ENCODE results near the gene ACTL10. TPM values are rescaled to one million over a fixed set of nuclear protein-coding genes. Genes with fewer than 3 reads are reported as not detected.
A peak's percentile ranks its signal among the peaks of the same experiment; 100 is the strongest.

Gene ACTL10
- total RNA-seq, 1 experiment from 2014 or later: 1.3 TPM

DNA sequence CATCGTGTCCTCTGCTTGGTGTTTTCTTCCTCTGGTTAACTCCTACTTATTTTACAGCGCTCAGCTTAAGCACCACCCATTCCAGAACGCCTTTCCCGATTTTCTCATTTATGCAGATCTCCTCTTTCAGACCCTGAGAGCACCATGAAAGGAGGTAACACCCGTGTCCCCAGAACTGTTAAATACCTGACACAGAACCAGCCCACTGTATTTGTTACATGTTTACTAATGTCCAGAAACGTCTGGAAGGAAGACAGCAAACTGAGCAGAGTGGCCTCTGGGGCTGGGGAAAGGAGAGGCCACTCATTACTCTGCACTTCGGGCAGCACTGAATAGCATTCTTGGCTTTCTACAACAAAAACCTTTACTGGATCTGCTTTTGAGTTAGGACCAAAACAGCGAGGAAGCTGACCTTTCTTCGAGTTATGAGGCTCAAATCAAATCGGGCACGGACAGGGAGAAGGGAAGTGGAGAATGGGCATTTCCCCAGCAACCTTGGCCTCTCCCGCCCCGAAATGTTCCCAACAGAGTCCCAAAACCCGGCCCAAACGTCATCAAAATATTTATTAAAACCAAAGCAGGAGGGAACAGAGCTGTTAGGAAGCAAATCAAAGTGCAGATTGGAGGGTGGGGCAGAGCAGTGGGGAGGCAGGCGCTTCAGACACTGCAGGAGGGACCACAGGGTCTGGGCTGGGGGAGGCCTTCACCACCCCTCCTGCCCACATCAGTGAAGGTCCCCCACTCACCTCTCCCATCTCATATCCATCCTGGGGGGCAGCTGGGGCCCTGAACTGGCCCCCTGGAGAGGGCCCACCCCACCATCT lies 8.6 kb downstream of the ACTL10 start:
- Mint-ChIP-seq H3K27me3 (ENCODE audit: low read depth) (no peaks in the 10 kb centered on the region; the same call in 1 of the 2 replicates), H3K36me3 (peaks cover 29% of the 10 kb centered on the region), H3K4me3 (peak overlapping the region; percentile 64), H3K9me3 (no peaks in the 10 kb centered on the region), H3K4me1 (peaks cover 31% of the 10 kb centered on the region), H3K27ac (peak overlapping the region; percentile 69)
- DNase-seq (ENCODE audit: low spot score) (no peak), ATAC-seq (no peak)
- ChIA-PET POLR2A (interaction anchor here (0.6 kb wide), 1 partner anchor 156 kb away, joined by 4 read pairs; no protein-coding TSS in a partner anchor), CTCF (interaction anchor here (0.6 to 1.3 kb wide), 3 partner anchors 12 to 1658 kb away, joined by 3 to 4 read pairs (median 3); partner anchors contain the start of gene ZNF341)
- TF ChIP-seq PRRX2 (CRISPR knock-in tag; IDR thresholded peaks at IDR 0.05) (peak; percentile 3; the same call in 1 of the 2 replicates), GABPB1 (CRISPR knock-in tag; IDR thresholded peaks at IDR 0.05) (0 out of 2 replicates have a peak, but pooled peaks have one; percentile 31)
- TF ChIP-seq, protein P1, sequence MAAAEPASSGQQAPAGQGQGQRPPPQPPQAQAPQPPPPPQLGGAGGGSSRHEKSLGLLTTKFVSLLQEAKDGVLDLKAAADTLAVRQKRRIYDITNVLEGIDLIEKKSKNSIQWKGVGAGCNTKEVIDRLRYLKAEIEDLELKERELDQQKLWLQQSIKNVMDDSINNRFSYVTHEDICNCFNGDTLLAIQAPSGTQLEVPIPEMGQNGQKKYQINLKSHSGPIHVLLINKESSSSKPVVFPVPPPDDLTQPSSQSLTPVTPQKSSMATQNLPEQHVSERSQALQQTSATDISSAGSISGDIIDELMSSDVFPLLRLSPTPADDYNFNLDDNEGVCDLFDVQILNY (CRISPR knock-in tag; IDR thresholded peaks at IDR 0.05): no peak

DNA sequence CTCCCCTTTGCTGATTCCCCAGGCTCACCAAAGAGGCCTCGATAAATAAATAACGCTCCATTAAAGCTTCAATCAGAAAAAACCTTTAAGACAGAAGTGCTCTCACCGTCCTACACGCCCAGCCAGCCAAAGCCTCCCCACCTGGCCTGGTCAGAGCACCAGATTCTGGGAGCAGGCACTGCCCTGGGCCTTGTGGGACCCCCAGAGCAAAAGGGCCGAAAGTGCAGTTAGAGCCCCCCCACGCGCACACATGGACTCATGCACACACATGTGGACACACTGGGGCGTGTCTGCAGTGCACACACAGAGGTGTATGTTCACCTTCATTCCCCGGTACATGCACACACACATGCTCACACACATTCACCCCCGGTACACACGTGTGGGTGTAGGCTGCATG lies 9.4 kb downstream of the ACTL10 start:
- H3K9me3 Mint-ChIP-seq: no peaks in the 10 kb centered on the region
- H3K36me3 Mint-ChIP-seq: peaks cover 29% of the 10 kb centered on the region
- peaks cover 31% of the 10 kb centered on the region for H3K4me1 Mint-ChIP-seq
- TF ChIP-seq, protein P2, sequence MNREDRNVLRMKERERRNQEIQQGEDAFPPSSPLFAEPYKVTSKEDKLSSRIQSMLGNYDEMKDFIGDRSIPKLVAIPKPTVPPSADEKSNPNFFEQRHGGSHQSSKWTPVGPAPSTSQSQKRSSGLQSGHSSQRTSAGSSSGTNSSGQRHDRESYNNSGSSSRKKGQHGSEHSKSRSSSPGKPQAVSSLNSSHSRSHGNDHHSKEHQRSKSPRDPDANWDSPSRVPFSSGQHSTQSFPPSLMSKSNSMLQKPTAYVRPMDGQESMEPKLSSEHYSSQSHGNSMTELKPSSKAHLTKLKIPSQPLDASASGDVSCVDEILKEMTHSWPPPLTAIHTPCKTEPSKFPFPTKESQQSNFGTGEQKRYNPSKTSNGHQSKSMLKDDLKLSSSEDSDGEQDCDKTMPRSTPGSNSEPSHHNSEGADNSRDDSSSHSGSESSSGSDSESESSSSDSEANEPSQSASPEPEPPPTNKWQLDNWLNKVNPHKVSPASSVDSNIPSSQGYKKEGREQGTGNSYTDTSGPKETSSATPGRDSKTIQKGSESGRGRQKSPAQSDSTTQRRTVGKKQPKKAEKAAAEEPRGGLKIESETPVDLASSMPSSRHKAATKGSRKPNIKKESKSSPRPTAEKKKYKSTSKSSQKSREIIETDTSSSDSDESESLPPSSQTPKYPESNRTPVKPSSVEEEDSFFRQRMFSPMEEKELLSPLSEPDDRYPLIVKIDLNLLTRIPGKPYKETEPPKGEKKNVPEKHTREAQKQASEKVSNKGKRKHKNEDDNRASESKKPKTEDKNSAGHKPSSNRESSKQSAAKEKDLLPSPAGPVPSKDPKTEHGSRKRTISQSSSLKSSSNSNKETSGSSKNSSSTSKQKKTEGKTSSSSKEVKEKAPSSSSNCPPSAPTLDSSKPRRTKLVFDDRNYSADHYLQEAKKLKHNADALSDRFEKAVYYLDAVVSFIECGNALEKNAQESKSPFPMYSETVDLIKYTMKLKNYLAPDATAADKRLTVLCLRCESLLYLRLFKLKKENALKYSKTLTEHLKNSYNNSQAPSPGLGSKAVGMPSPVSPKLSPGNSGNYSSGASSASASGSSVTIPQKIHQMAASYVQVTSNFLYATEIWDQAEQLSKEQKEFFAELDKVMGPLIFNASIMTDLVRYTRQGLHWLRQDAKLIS (CRISPR knock-in tag; IDR thresholded peaks at IDR 0.05; ENCODE audit: borderline replicate concordance): no peak
- TF ChIP-seq ZNF396 (CRISPR knock-in tag; IDR thresholded peaks at IDR 0.05; ENCODE audit: borderline replicate concordance) (no peak), GTF2I (CRISPR knock-in tag; conservative IDR thresholded peaks at IDR 0.05) (no peak), NFATC4 (CRISPR knock-in tag; IDR thresholded peaks at IDR 0.05) (no peak), TCF7 (CRISPR knock-in tag; IDR thresholded peaks at IDR 0.05; ENCODE audit: low read depth) (no peak), SOX15 (CRISPR knock-in tag; IDR thresholded peaks at IDR 0.05) (no peak)
- TF ChIP-seq, protein P3, sequence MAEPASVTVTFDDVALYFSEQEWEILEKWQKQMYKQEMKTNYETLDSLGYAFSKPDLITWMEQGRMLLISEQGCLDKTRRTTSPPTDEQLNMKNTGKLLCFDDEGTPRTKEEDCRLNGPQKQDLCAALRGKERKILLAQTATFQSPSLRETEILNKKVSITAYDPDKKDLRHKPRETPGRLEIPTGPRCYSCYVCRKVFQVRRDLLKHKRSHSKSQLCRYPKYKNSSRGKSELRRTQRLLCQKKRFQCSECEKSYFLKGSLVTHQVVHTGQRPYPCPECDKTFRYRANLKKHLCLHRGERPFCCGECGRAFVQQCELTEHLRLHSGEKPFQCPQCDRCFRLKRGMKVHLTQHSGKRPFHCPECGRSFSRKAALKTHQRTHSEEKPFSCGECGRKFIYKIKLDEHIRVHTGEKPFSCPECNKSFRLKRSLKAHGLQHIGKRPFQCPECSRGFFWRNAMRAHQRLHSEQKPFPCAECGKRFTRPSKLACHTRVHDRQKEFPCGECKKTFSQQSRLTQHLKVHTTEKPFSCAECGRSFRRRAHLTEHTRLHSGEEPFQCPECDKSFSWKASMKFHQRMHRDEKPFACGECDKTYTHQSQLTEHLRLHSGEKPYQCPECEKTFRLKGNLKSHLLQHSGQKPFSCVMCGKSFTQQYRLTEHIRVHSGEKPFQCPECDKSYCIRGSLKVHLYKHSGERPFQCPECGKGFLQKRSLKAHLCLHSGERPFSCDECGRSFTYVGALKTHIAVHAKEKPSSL (CRISPR knock-in tag; conservative IDR thresholded peaks at IDR 0.05): no peak
- TF ChIP-seq, protein P4, sequence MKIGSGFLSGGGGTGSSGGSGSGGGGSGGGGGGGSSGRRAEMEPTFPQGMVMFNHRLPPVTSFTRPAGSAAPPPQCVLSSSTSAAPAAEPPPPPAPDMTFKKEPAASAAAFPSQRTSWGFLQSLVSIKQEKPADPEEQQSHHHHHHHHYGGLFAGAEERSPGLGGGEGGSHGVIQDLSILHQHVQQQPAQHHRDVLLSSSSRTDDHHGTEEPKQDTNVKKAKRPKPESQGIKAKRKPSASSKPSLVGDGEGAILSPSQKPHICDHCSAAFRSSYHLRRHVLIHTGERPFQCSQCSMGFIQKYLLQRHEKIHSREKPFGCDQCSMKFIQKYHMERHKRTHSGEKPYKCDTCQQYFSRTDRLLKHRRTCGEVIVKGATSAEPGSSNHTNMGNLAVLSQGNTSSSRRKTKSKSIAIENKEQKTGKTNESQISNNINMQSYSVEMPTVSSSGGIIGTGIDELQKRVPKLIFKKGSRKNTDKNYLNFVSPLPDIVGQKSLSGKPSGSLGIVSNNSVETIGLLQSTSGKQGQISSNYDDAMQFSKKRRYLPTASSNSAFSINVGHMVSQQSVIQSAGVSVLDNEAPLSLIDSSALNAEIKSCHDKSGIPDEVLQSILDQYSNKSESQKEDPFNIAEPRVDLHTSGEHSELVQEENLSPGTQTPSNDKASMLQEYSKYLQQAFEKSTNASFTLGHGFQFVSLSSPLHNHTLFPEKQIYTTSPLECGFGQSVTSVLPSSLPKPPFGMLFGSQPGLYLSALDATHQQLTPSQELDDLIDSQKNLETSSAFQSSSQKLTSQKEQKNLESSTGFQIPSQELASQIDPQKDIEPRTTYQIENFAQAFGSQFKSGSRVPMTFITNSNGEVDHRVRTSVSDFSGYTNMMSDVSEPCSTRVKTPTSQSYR (CRISPR knock-in tag; IDR thresholded peaks at IDR 0.05): no peak
- TF ChIP-seq, protein P5, sequence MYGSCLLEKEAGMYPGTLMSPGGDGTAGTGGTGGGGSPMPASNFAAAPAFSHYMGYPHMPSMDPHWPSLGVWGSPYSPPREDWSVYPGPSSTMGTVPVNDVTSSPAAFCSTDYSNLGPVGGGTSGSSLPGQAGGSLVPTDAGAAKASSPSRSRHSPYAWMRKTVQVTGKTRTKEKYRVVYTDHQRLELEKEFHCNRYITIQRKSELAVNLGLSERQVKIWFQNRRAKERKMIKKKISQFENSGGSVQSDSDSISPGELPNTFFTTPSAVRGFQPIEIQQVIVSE (CRISPR knock-in tag; IDR thresholded peaks at IDR 0.05; ENCODE audit: borderline replicate concordance): no peak
- TF ChIP-seq, protein P6, sequence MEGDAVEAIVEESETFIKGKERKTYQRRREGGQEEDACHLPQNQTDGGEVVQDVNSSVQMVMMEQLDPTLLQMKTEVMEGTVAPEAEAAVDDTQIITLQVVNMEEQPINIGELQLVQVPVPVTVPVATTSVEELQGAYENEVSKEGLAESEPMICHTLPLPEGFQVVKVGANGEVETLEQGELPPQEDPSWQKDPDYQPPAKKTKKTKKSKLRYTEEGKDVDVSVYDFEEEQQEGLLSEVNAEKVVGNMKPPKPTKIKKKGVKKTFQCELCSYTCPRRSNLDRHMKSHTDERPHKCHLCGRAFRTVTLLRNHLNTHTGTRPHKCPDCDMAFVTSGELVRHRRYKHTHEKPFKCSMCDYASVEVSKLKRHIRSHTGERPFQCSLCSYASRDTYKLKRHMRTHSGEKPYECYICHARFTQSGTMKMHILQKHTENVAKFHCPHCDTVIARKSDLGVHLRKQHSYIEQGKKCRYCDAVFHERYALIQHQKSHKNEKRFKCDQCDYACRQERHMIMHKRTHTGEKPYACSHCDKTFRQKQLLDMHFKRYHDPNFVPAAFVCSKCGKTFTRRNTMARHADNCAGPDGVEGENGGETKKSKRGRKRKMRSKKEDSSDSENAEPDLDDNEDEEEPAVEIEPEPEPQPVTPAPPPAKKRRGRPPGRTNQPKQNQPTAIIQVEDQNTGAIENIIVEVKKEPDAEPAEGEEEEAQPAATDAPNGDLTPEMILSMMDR (IDR thresholded peaks at IDR 0.05): no peak
- no peak overlapping the region for H3K4me3 Mint-ChIP-seq
- DNase-seq (ENCODE audit: low spot score) (no peak), ATAC-seq (no peak)
- no peaks in the 10 kb centered on the region; the same call in 1 of the 2 replicates for H3K27me3 Mint-ChIP-seq (ENCODE audit: low read depth)
- CTCF ChIA-PET: interaction anchor here (0.6 to 1.3 kb wide), 2 partner anchors 13 to 1658 kb away, joined by 3 to 4 read pairs; no protein-coding TSS in a partner anchor
- POLR2A ChIA-PET: interaction anchor here (0.6 to 1.1 kb wide), 2 partner anchors 9 to 155 kb away, joined by 3 to 4 read pairs; no protein-coding TSS in a partner anchor
- H3K27ac Mint-ChIP-seq: no peak overlapping the region; the same call in 1 of the 2 replicates

Measured in WTC11 (cell line).